PC-9 (cell line): ENCODE data around the gene SUN1. TPM values are rescaled to one million over a fixed set of nuclear protein-coding genes. Genes with fewer than 3 reads are reported as not detected.

Experiments
- BruUV-seq: library from RNA; stranded (reverse); fragments of 400-500 nt; replicated peaks from 2 replicates; lab custom pipeline; 2021; lab: Mats Ljungman, UMichigan
- CTCF ChIA-PET: fragments of 300-600 bp; sonication (Branson Sonifier 250); formaldehyde crosslinking; loops from one replicate; lab custom pipeline; 2022; ENCODE audit warnings: antibody characterized with exemption; lab: Charles Lee
- POLR2A ChIA-PET: fragments of 300-600 bp; sonication (Branson Sonifier 250); formaldehyde crosslinking; loops from one replicate; lab custom pipeline; 2022; ENCODE audit warnings: antibody characterized with exemption; ENCODE audit not compliant: unreplicated experiment; lab: Charles Lee
- DNase-seq, 2 experiments: peaks; one replicate each; pipeline versions ENCODE4 v3.0.0 to v3.0.0-alpha.2; 2015 to 2022; ENCODE audit warnings: mixed read lengths in 1 of 2
- H2AFZ ChIP-seq: fragments of 200-600 bp; sonication (generic); 2 replicates; pipeline ENCODE4 v1.8.1; 2017; ENCODE audit warnings: antibody characterized with exemption
- H3F3A ChIP-seq: fragments of 200-600 bp; sonication (generic); 2 replicates; pipeline ENCODE4 v1.8.1; 2017; ENCODE audit warnings: antibody characterized with exemption, mild to moderate bottlenecking, low read depth; ENCODE audit not compliant: insufficient read depth
- H3K27ac ChIP-seq: fragments of 200-600 bp; sonication (generic); 2 replicates; pipeline ENCODE4 v1.6.1; 2016; ENCODE audit warnings: mixed run types
- H3K27me3 ChIP-seq: fragments of 200-600 bp; sonication (generic); 2 replicates; pipeline ENCODE4 v1.6.1; 2016; ENCODE audit warnings: low read depth, mixed run types; ENCODE audit not compliant: insufficient read depth
- H3K36me3 ChIP-seq: fragments of 200-600 bp; sonication (generic); 2 replicates; pipeline ENCODE4 v1.6.1; 2016; ENCODE audit warnings: low read depth, mixed run types
- H3K4me1 ChIP-seq: fragments of 200-600 bp; sonication (generic); replicated peaks from 2 replicates; pipeline ENCODE4 v1.6.1; 2016; ENCODE audit warnings: mixed run types; ENCODE audit not compliant: insufficient read depth
- H3K4me2 ChIP-seq: fragments of 200-600 bp; sonication (generic); 2 replicates; pipeline ENCODE4 v1.6.1; 2017; ENCODE audit warnings: mixed run types
- H3K4me3 ChIP-seq: fragments of 200-600 bp; sonication (generic); 2 replicates; pipeline ENCODE4 v1.6.1; 2016; ENCODE audit warnings: mixed run types
- H3K79me2 ChIP-seq: fragments of 200-600 bp; sonication (generic); 2 replicates; pipeline ENCODE4 v1.6.1; 2017; ENCODE audit warnings: low read depth, mixed run types
- H3K9me2 ChIP-seq: fragments of 200-600 bp; sonication (generic); 2 replicates; pipeline ENCODE4 v1.8.1; 2017; ENCODE audit warnings: mild to moderate bottlenecking; ENCODE audit not compliant: insufficient read depth
- H3K9me3 ChIP-seq: fragments of 200-600 bp; sonication (generic); 2 replicates; pipeline ENCODE4 v1.8.1; 2016; ENCODE audit warnings: low read depth; ENCODE audit not compliant: insufficient read depth
- H4K20me1 ChIP-seq: fragments of 200-600 bp; sonication (generic); 2 replicates; pipeline ENCODE4 v1.8.1; 2017; ENCODE audit not compliant: insufficient read depth
- CTCF ChIP-seq: fragments of 200-600 bp; sonication (generic); conservative IDR thresholded peaks from 2 replicates; pipeline ENCODE4 v1.6.1; 2017; ENCODE audit warnings: mixed run types, antibody characterized with exemption, mild to moderate bottlenecking, moderate library complexity
- EZH2 ChIP-seq: fragments of 200-600 bp; sonication (generic); IDR thresholded peaks from 2 replicates; pipeline ENCODE4 v1.8.0; 2017; ENCODE audit warnings: antibody characterized with exemption, low read depth
- intact Hi-C: fragments of 100-400 bp; cut with micrococcal nuclease; formaldehyde crosslinking; loops from one replicate; pipeline ENCODE4 v1.10.0; 2022; ENCODE audit not compliant: unreplicated experiment
- total RNA-seq: library from RNA; stranded (reverse); gene quantifications from 2 replicates; pipeline ENCODE4 v1.2.3, GENCODE V29; 2021

Gene SUN1
- total RNA-seq, 1 experiment from 2014 or later = 245 TPM

GRCh38 chr7:915291-916218, 83.3 kb downstream of the SUN1 start:
- H4K20me1 ChIP-seq = no peaks in the 10 kb centered on the region
- no peak overlapping the region for H3K27ac ChIP-seq
- no peaks in the 10 kb centered on the region for H3K9me3 ChIP-seq
- ChIA-PET CTCF (no interaction called here), POLR2A (no interaction called here)
- no peak for DNase-seq
- H3K27me3 ChIP-seq = no peaks in the 10 kb centered on the region
- peaks cover 12% of the 10 kb centered on the region for H3K4me1 ChIP-seq
- no peaks in the 10 kb centered on the region for H3K36me3 ChIP-seq
- H3K79me2 ChIP-seq = no peaks in the 10 kb centered on the region
- peaks cover 15% of the 10 kb centered on the region for H3F3A ChIP-seq
- H2AFZ ChIP-seq = no peak overlapping the region
- TF ChIP-seq CTCF = no peak
- TF ChIP-seq EZH2 = no peak
- intact Hi-C loops = no loop called here
- H3K4me2 ChIP-seq = no peak overlapping the region
- H3K4me3 ChIP-seq = no peak overlapping the region
- no peaks in the 10 kb centered on the region for H3K9me2 ChIP-seq
- BruUV-seq = no TSS peak

GRCh38 chr7:916291-916941, 84.1 kb downstream of the SUN1 start:
- intact Hi-C loops = no loop called here
- H3K79me2 ChIP-seq = no peaks in the 10 kb centered on the region
- H3K27ac ChIP-seq = no peak overlapping the region
- BruUV-seq = no TSS peak
- CTCF ChIA-PET = no interaction called here
- H2AFZ ChIP-seq = no peak overlapping the region
- no peaks in the 10 kb centered on the region for H4K20me1 ChIP-seq
- no peak overlapping the region for H3K4me2 ChIP-seq
- no peak for TF ChIP-seq EZH2
- no peak for TF ChIP-seq CTCF
- H3K27me3 ChIP-seq = no peaks in the 10 kb centered on the region
- H3K9me2 ChIP-seq = no peaks in the 10 kb centered on the region
- H3K4me1 ChIP-seq = peaks cover 12% of the 10 kb centered on the region
- no peak for DNase-seq
- no peaks in the 10 kb centered on the region for H3K36me3 ChIP-seq
- no peak overlapping the region for H3K4me3 ChIP-seq
- H3F3A ChIP-seq = peaks cover 15% of the 10 kb centered on the region
- no peaks in the 10 kb centered on the region for H3K9me3 ChIP-seq
- POLR2A ChIA-PET = no interaction called here

- H3K9me3 ChIP-seq = no peaks in the 10 kb centered on the region
- no peak overlapping the region for H3K4me3 ChIP-seq
- H3K36me3 ChIP-seq = no peaks in the 10 kb centered on the region
- H3K79me2 ChIP-seq = no peaks in the 10 kb centered on the region
- POLR2A ChIA-PET = no interaction called here
- H3K27ac ChIP-seq = no peak overlapping the region
- H2AFZ ChIP-seq = no peak overlapping the region
- H4K20me1 ChIP-seq = no peaks in the 10 kb centered on the region
- TF ChIP-seq CTCF (no peak), EZH2 (no peak)
- CTCF ChIA-PET = no interaction called here
- H3F3A ChIP-seq = peaks cover 15% of the 10 kb centered on the region
- no peaks in the 10 kb centered on the region for H3K27me3 ChIP-seq
- H3K4me2 ChIP-seq = no peak overlapping the region
- no peak for DNase-seq
- no TSS peak for BruUV-seq
- intact Hi-C loops = no loop called here
- H3K9me2 ChIP-seq = no peaks in the 10 kb centered on the region
- H3K4me1 ChIP-seq = peaks cover 12% of the 10 kb centered on the region
These were observed 85.2 kb downstream of the SUN1 start for GRCh38 chr7:917255-918117.
